HEK293T (cell line): Measurements from ENCODE around the gene ANKRD34A.

Experiments used
- FOXK2 ChIP-seq: fragments of 450-650 bp; IDR thresholded peaks from 2 replicates; pipeline ENCODE4 v1.6.1; 2016; ENCODE audit warnings: mild to moderate bottlenecking
- SP1 ChIP-seq: fragments of 450-650 bp; IDR thresholded peaks from 2 replicates; pipeline ENCODE4 v1.6.1; 2017

- no peak for TF ChIP-seq SP1
- TF ChIP-seq FOXK2: no peak
These were observed 21.4 kb upstream of the ANKRD34A start for GRCh38 chr1:145985502-145986439.
